Activated CD4-positive, alpha-beta T cell treated with anti-CD3 and anti-CD28 coated beads, Interleukin-2, amount 10 ng/mL, durations not matched to agents 7 days and 5 days (primary cell): ENCODE measurements around the gene TRIM44. TPM values are rescaled to one million over a fixed set of nuclear protein-coding genes. Genes with fewer than 3 reads are reported as not detected.
"Not testable (repeated sequence)": the region's sequence is repeated elsewhere in the genome, so short reads cannot be mapped to it uniquely, and the experiment has no call there.

ENCODE experiments used
- CTCF ChIA-PET: fragments of 350-600 bp; sonication (Branson Sonifier 250); formaldehyde crosslinking; loops from one replicate; lab custom pipeline; 2021; ENCODE audit warnings: antibody characterized with exemption; lab: Charles Lee
- POLR2A ChIA-PET: fragments of 350-600 bp; sonication (Branson Sonifier 250); formaldehyde crosslinking; loops from one replicate; lab custom pipeline; 2021; ENCODE audit warnings: antibody characterized with exemption; lab: Charles Lee
- DNase-seq: peaks from one replicate; pipeline ENCODE4 v3.0.0-alpha.2; 2020
- H3K27ac Mint-ChIP-seq: one replicate; pipeline ENCODE4 v1.8.0; 2021; ENCODE audit warnings: mild to moderate bottlenecking, moderate library complexity, mixed read lengths
- H3K27me3 Mint-ChIP-seq: one replicate; pipeline ENCODE4 v1.8.0; 2021; ENCODE audit warnings: mixed read lengths
- H3K36me3 Mint-ChIP-seq: one replicate; pipeline ENCODE4 v1.8.0; 2021; ENCODE audit warnings: low read depth, mixed read lengths
- H3K4me1 Mint-ChIP-seq: one replicate; pipeline ENCODE4 v1.8.0; 2021; ENCODE audit warnings: mixed read lengths
- H3K4me3 Mint-ChIP-seq: one replicate; pipeline ENCODE4 v1.8.0; 2021; ENCODE audit warnings: mild to moderate bottlenecking, moderate library complexity, mixed read lengths
- H3K9me3 Mint-ChIP-seq: one replicate; pipeline ENCODE4 v1.8.0; 2021; ENCODE audit warnings: mixed read lengths
- total RNA-seq, 2 experiments: library from RNA; stranded (reverse); gene quantifications; one replicate each; pipeline ENCODE4 v1.2.3, GENCODE V29; 2021

TRIM44 gene
- total RNA-seq, 2 experiments from 2014 or later = 34.9 to 42.6 TPM

DNA sequence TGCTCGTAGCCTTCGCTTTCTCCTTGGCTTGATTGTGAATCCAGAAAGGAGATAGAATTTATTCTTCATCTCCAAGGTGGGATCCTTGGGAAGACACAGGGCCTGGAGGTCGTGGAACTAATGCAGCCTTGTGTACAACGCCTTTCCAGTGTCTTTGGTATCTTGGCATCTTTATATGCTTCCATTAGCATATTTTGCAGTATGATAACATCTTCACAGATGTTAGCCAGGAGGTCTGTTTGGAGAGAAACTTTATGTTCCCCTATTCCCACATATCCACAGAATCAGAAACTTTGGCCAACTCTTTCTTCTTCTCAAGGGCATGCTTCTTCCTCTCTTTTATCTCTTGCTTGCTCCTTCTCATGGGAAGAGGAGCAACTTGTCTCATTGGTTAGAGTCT, 101.2 kb downstream of the TRIM44 start:
- ChIA-PET POLR2A (no interaction called here), CTCF (no interaction called here)
- Mint-ChIP-seq H3K36me3 (peaks cover 12% of the 10 kb centered on the region), H3K9me3 (no peaks in the 10 kb centered on the region), H3K27ac (no peak overlapping the region), H3K4me3 (no peak overlapping the region), H3K27me3 (no peaks in the 10 kb centered on the region), H3K4me1 (no peaks in the 10 kb centered on the region)
- no peak for DNase-seq

DNA sequence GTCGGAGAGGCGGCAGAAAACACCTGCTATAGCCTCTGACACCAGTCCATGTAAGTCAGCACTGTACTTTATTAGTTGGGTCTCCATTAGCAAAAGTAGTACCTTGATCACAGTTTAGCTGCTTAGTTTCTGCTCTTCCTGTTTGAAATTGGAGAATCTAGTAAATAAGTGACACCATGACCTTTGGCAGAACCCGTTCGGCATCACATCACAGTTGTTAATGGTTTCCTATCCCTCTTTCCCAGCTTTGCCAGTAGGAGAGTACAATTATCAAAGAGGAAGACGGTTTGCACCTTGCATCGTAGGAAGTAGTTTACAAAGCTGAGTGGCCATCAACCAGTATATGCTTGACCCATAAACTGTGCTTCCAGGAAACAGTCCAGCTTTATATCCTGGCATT, 101.8 kb downstream of the TRIM44 start:
- ChIA-PET POLR2A (no interaction called here), CTCF (no interaction called here)
- no peak for DNase-seq
- Mint-ChIP-seq H3K27me3 (no peaks in the 10 kb centered on the region), H3K4me3 (no peak overlapping the region), H3K36me3 (peaks cover 7% of the 10 kb centered on the region), H3K4me1 (no peaks in the 10 kb centered on the region), H3K9me3 (peaks cover 3% of the 10 kb centered on the region), H3K27ac (no peak overlapping the region)

DNA sequence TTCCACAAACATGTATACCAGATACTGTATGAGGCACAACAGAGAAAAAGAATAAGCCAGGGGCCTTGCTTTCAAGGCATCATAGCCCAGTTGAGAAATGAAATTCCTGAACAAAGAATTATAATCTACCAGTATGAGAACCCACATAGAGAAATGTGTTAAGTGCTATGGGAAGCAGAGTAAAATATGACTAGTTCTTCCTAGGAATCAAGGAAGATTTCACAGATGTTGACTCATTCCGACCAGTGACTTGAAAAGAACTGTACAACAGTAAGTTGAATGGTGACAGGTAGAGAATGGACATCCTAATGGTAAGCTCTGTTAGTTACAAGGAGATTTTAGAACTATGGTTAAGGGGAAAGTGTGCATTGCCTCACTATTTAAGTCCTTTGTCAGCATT, 102.6 kb downstream of the TRIM44 start:
- Mint-ChIP-seq H3K9me3 (peaks cover 7% of the 10 kb centered on the region), H3K4me1 (no peaks in the 10 kb centered on the region), H3K27ac (no peak overlapping the region), H3K4me3 (no peak overlapping the region), H3K36me3 (peaks cover 8% of the 10 kb centered on the region), H3K27me3 (no peaks in the 10 kb centered on the region)
- DNase-seq = no peak
- ChIA-PET CTCF (no interaction called here), POLR2A (no interaction called here)

DNA sequence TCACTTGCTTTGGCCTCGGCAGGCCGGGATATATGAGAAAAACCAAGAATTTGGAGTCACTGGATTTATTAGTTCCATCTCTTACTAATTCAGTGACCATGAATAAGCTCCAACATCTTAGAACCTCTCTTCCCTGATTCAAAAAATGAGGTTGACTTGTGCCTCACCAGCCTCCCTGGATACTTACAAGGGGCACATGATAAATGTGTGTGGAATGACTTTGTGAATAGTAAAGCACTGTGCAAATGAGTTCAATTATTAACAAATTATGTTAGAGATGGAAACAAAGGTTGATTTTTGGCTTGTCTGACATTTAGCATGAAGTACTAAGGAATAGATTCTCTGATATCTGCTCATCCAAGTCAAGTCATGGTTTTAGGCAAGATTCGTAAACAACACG, 104.1 kb downstream of the TRIM44 start:
- Mint-ChIP-seq H3K36me3 (peaks cover 9% of the 10 kb centered on the region), H3K27me3 (no peaks in the 10 kb centered on the region), H3K4me1 (no peaks in the 10 kb centered on the region), H3K4me3 (no peak overlapping the region), H3K27ac (no peak overlapping the region), H3K9me3 (peaks cover 10% of the 10 kb centered on the region)
- ChIA-PET CTCF (no interaction called here), POLR2A (no interaction called here)
- no peak for DNase-seq

- H3K27ac Mint-ChIP-seq, DNase-seq, H3K36me3 Mint-ChIP-seq, POLR2A ChIA-PET, H3K4me1 Mint-ChIP-seq, CTCF ChIA-PET, H3K27me3 Mint-ChIP-seq, H3K4me3 Mint-ChIP-seq: not testable (repeated sequence)
- peaks cover 15% of the 10 kb centered on the region for H3K9me3 Mint-ChIP-seq
These were observed 107.8 kb downstream of the TRIM44 start for GRCh38 chr11:35770425-35770824.

GRCh38 chr11:35771722-35772121, 109.1 kb downstream of the TRIM44 start:
- Mint-ChIP-seq H3K4me3 (no peak overlapping the region), H3K4me1 (no peaks in the 10 kb centered on the region), H3K27me3 (no peaks in the 10 kb centered on the region), H3K27ac (no peak overlapping the region), H3K36me3 (peaks cover 7% of the 10 kb centered on the region), H3K9me3 (peaks cover 20% of the 10 kb centered on the region)
- DNase-seq = no peak
- CTCF ChIA-PET = no interaction called here
- POLR2A ChIA-PET = no interaction called here

GRCh38 chr11:35777241-35777640, 114.7 kb downstream of the TRIM44 start:
- H3K27me3 Mint-ChIP-seq, POLR2A ChIA-PET, DNase-seq, H3K4me3 Mint-ChIP-seq, H3K4me1 Mint-ChIP-seq, H3K36me3 Mint-ChIP-seq, H3K27ac Mint-ChIP-seq, CTCF ChIA-PET: not testable (repeated sequence)
- H3K9me3 Mint-ChIP-seq = peaks cover 12% of the 10 kb centered on the region

DNA sequence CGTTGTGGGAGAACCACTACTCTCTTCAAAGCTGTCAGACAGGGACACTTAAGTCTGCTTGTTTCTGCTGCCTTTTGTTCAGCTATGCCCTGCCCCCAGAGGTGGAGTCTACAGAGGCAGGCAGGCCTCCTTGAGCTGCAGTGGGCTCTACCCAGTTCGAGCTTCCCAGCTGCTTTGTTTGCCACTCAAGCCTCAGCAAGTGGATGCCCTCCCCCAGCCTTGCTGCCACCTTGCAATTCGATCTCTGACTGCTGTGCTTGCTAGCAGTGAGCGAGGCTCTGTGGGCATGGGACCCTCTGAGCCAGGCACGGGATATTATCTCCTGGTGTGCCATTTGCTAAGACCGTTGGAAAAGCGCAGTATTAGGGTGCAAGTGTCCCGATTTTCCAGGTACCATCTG, 116.4 kb downstream of the TRIM44 start:
- CTCF ChIA-PET = interaction anchor here (0.6 to 1.4 kb wide), 2 partner anchors 17 to 513 kb away, joined by 3 read pairs; no protein-coding TSS in a partner anchor
- H3K27ac Mint-ChIP-seq, POLR2A ChIA-PET, H3K27me3 Mint-ChIP-seq, H3K36me3 Mint-ChIP-seq, H3K4me1 Mint-ChIP-seq, DNase-seq, H3K4me3 Mint-ChIP-seq: not testable (repeated sequence)
- peaks cover 11% of the 10 kb centered on the region for H3K9me3 Mint-ChIP-seq

- DNase-seq = no peak
- Mint-ChIP-seq H3K36me3 (peaks cover 2% of the 10 kb centered on the region), H3K27ac (no peak overlapping the region), H3K27me3 (no peaks in the 10 kb centered on the region), H3K4me1 (peaks cover 8% of the 10 kb centered on the region), H3K9me3 (peaks cover 11% of the 10 kb centered on the region), H3K4me3 (no peak overlapping the region)
- ChIA-PET POLR2A (no interaction called here), CTCF (interaction anchor here (0.6 to 1.4 kb wide), 2 partner anchors 16 to 513 kb away, joined by 3 read pairs; no protein-coding TSS in a partner anchor)
These were observed 116.8 kb downstream of the TRIM44 start for GRCh38 chr11:35779409-35779808.

GRCh38 chr11:35780951-35781860, 118.6 kb downstream of the TRIM44 start:
- DNase-seq = no peak
- peaks cover 5% of the 10 kb centered on the region for H3K9me3 Mint-ChIP-seq
- ChIA-PET CTCF (interaction anchor here (0.6 kb wide), 2 partner anchors 96 to 1185 kb away, joined by 3 read pairs; no protein-coding TSS in a partner anchor), POLR2A (no interaction called here)
- H3K4me3 Mint-ChIP-seq = no peak overlapping the region
- H3K27ac Mint-ChIP-seq = no peak overlapping the region
- peaks cover 2% of the 10 kb centered on the region for H3K36me3 Mint-ChIP-seq
- no peaks in the 10 kb centered on the region for H3K27me3 Mint-ChIP-seq
- peaks cover 25% of the 10 kb centered on the region for H3K4me1 Mint-ChIP-seq

GRCh38 chr11:35781861-35782470, 119.4 kb downstream of the TRIM44 start:
- Mint-ChIP-seq H3K4me3 (no peak overlapping the region), H3K27me3 (no peaks in the 10 kb centered on the region), H3K27ac (no peak overlapping the region), H3K4me1 (peaks cover 32% of the 10 kb centered on the region), H3K36me3 (peaks cover 9% of the 10 kb centered on the region), H3K9me3 (peaks cover 4% of the 10 kb centered on the region)
- CTCF ChIA-PET = no interaction called here
- DNase-seq = no peak
- POLR2A ChIA-PET = no interaction called here

GRCh38 chr11:35783809-35784208, 121.2 kb downstream of the TRIM44 start:
- no peak for DNase-seq
- Mint-ChIP-seq H3K27me3 (no peaks in the 10 kb centered on the region), H3K9me3 (no peaks in the 10 kb centered on the region), H3K4me1 (peaks cover 34% of the 10 kb centered on the region), H3K27ac (no peak overlapping the region), H3K4me3 (no peak overlapping the region), H3K36me3 (peaks cover 9% of the 10 kb centered on the region)
- ChIA-PET POLR2A (no interaction called here), CTCF (no interaction called here)

GRCh38 chr11:35784699-35785098, 122.1 kb downstream of the TRIM44 start:
- H3K9me3 Mint-ChIP-seq = no peaks in the 10 kb centered on the region
- POLR2A ChIA-PET = no interaction called here
- DNase-seq = no peak
- H3K36me3 Mint-ChIP-seq = peaks cover 9% of the 10 kb centered on the region
- no peak overlapping the region for H3K4me3 Mint-ChIP-seq
- no peak overlapping the region for H3K27ac Mint-ChIP-seq
- H3K27me3 Mint-ChIP-seq = no peaks in the 10 kb centered on the region
- peaks cover 34% of the 10 kb centered on the region for H3K4me1 Mint-ChIP-seq
- CTCF ChIA-PET = no interaction called here
